Right lobe of liver (tissue), 4 donors: ENCODE measurements around the gene FRG2.
"Not testable (repeated sequence)": the region's sequence is repeated elsewhere in the genome, so short reads cannot be mapped to it uniquely, and the experiment has no call there.

ENCODE experiments used
- CTCF ChIP-seq, 4 donors: fragments of 200-600 bp in 3 of 4; fragments of 450-650 bp in 1 of 4; IDR thresholded peaks; one replicate each; pipeline versions ENCODE4 v1.5.1 to v1.8.0; 2016 to 2022; ENCODE audit warnings: antibody characterized with exemption in 4 of 4, mild to moderate bottlenecking in 2 of 4
- POLR2A ChIP-seq: fragments of 450-650 bp; IDR thresholded peaks from one replicate; pipeline ENCODE4 v1.6.1; 2017; ENCODE audit warnings: antibody characterized with exemption, mild to moderate bottlenecking
- donor health status: DM: no; HTN: no; CAD: no.
- donor health status: DM: no; HTN: no; CAD: no.
- donor health status: DM: no; HTN: yes; CAD: no.

- TF ChIP-seq CTCF (IDR thresholded peaks at IDR 0.05); POLR2A: not testable (repeated sequence)
Measured at GRCh38 chr4:190037704-190038388, 10.8 kb upstream of the FRG2 start.
